HK-2 (cell line): Measurements from ENCODE around the gene PTPN1.
"Not testable (repeated sequence)": the region's sequence is repeated elsewhere in the genome, so short reads cannot be mapped to it uniquely, and the experiment has no call there.

ENCODE experiments used
- DNase-seq: peaks from one replicate; pipeline ENCODE4 v3.0.0-alpha.2; 2018; ENCODE audit not compliant: unreplicated experiment

Gene PTPN1

DNA sequence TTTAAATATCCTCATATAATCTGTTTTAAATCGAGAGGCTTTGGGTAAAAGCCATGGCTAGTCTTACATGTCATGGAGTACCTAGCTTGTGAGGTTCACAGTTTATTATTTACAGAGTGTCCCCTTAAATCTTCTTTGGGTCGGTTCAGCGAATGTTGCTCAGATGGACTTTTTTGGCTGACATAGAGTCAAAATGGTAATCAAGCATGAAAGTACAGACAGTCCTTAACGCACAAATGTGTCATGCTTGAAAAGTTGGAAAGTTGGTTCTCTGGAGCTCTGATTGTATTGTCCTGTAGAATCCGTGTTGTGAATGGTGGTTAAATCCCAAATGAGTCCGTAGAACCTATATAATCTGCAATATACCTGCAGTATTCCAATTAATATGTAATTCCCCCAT is 22.0 kb downstream of the PTPN1 start:
- DNase-seq = no peak

DNA sequence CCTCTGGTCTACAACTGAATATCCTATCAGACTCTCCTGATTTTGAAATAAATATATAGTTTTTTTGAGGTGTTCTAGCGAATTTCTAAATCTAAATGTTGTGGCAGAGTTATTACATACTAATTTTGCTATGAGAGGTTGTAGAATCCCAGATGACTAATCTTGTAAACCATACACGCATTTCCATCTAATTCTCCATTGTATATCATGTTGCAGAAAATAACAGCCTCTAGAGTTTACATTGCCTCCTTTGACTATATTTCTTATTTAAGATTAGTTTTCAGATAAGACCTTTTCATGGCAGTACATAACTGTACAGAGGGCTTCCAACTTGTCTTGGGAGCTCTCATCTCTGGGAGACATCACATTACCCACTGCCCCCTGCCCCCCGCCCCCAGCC is 22.9 kb downstream of the PTPN1 start:
- no peak for DNase-seq

DNA sequence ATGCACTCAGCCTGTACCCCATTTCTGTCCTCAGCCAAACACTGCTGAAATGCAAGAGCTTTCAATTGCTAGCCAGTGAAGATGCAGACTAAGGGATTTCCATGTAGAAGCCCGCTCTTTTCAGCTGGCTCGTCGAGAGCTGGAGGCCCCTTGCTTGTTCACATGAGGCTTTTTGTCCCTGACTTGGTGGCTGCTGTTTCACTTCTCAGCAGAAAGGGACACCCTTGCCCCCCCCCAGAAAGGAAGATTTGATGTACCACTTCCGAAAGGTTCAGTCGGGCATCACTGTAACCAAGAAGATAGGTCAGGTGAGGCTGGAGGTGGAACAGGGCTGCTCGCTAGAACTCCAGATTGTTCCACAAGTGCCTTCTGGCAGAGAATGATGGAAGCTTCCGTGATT is 23.3 kb downstream of the PTPN1 start:
- DNase-seq = no peak

DNA sequence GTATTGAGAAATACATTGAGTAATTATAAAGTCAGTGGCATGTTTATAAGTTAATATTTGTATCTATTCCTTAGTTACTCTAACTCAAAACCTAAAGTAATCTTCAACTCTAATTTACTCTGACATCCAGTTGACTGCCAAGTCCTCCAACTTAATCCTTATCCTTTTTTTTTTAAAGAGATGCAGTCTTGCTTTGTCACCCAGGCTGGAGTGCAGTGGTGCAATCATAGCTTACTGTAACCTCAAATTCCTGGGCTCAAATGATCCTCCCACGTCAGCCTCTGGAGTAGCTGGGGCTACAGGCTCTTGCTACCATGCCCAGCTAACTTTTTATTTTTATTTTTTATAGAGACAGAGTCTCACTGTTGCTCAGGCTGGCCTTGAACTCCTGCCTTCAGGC is 24.4 kb downstream of the PTPN1 start:
- DNase-seq = peak; percentile 54

DNA sequence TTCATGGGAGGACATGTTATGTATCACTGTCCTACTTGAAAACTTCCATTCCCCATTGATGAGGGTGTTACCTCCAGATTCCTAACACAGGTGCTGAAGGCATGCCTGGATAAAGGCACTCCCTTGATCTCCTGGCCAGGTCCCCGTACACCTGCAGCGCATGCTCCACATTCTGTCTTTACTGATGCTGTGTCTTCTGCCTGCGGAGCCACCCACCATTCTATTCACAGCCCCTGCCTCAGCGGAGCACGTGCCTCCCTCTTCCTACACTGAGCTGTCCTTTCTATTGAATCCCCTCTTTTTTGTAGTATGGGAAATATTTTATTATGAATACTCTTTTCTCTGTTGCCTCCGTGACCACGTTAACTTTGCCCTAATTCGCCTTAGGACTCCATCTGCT is 25.0 kb downstream of the PTPN1 start:
- no peak for DNase-seq

DNA sequence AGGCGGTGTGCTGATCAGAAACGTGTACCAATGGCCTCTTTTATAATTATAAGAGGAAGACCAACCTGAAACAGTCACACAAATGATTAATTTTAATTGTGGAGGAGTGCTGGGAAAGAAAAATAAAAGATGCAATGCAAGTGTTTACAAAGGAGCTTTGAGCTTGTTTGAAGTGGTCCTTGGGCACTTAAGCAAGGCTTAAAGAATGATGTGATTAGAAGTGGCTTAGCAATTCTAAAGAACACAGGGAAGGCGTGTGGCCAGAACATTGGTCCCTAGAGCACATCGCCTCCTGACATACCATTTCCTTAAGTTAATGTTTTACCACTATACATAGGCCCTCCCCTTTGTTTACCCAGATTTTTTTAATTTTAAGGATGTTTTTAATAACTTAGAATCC is 26.1 kb downstream of the PTPN1 start:
- no peak for DNase-seq

DNA sequence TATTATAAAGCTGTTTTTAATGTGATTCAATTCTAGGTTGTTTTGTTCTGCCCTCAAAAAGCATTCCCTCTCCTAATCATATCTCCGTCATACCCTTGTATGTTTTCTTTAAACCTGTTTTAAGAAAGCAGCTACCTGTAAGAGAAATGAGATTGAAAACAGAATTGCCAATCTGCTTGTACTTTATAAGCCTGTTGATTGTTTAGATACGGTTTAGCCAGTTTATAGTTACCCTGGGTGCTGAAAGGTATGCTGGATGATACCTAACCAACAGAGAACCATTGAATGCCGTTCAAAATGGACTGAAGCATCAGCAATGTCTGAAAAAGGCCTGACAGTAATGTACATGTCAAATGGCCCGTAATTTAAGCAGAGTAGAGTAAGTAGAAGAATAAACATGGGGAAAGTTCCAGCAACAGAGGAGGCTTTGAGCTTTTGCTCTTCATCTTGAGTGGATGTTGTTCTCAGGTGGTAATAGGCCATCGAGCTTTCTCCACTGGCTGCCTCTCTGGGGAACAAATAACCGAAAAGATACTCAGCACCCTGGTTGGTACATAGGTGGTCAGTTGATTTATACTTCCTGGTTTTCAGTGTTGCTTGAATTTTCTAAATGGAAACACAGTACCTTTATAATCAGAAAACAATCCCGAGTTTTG is 27.5 kb downstream of the PTPN1 start:
- no peak for DNase-seq

DNA sequence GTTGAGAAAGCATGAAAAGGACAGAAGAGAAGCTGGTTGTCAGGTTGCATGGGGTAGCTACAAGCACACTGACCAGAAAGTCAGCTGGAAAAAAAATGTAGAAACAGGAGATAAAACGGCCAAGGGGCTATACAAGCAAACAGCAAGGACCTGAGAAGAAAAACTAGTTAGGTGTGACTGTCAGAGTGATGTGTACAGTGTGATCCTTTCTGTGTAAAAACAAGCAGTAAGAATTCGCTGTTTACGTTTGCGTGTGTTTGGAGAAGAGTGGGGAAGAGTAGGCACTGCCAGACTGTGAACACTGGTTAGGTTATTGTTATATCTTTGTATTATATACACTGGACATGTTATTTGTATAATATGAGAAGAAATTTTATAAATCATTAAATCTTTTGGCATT is 28.1 kb downstream of the PTPN1 start:
- DNase-seq = no peak

DNA sequence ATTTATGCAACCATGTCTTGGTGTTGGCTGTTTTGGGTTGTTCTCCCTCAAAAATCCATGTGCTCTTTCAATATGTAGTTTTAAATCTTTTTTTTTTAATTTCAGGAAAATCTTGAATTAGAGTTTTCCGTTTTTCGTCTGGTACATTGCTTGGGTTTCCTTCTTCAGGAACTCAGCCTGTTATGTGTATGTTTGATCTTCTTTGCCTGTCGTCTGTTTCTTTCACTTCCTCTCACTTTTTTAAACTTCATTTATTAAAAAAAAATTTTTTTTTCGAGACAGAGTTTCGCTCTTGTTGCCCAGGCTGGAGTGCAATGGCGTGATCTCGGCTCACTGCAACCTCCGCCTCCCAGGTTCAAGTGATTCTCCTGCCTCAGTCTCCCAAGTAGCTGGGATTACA is 29.6 kb downstream of the PTPN1 start:
- DNase-seq = not testable (repeated sequence)

DNA sequence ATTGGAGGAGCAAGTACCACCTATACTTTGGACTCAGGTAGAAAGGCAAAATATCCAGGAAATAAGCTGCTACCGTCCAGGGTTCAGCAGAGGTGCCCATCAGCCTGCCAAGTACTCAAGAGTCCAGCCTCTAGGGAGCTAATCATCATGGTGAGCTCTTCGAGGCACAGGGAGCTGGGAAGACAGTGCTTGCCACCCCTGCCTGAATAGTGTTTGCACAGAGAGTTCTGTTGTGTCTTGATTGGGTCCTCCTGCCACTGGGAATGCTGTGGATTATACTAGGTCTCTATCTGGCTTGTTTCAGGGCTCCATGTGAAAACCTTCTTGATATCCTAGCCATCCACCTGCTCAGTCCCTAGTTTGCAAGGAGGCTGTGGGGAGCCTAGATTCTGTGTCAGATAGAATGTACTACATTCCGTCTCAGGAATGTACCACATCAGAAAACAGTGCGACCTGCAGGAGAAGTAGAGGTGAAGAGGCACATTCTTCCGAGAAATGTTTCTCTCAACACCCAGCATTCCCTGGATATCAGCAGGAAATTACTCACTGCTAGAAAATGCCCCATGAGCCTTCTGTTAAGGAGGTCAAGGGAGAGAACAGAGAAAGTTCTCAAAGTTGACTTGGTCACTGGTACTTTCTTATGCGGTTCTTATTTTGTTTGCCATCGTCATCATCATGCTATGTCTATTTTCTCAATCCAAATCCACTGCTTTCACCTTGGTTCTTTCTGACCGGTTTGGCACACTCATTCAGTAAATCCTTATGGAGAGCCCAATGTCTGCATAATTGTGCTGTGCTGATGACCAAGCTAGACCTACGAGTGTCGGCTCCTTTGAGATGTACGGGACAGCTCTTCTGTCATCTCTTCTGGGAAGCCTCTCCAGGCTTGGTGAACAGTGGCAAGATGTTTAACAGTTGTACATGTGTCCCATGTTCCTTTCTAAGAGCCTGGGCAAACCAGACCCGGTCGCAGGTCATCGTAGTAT is 30.7 kb downstream of the PTPN1 start:
- peak; percentile 77 for DNase-seq

DNA sequence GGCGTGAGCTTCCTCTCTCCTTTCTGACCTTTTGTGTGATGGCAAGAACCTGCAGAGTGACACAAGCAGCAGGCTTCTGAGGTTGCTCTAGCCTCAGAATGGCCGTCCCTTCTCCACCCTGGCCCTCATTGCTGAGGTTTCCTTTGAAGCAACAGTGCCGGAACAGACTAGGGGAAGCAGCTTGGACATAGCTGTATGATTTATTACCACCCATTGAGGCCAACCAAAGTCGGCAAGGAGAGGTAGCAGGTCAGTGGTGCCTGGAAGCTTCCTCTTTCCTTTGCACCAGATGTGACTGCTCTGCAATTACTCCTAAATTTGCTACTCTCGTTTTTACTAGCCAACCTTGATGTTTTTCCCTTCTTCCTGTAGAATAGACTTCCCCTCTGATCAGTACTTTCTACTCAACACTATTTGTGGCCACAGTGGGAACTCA is 31.4 kb downstream of the PTPN1 start:
- DNase-seq = no peak

DNA sequence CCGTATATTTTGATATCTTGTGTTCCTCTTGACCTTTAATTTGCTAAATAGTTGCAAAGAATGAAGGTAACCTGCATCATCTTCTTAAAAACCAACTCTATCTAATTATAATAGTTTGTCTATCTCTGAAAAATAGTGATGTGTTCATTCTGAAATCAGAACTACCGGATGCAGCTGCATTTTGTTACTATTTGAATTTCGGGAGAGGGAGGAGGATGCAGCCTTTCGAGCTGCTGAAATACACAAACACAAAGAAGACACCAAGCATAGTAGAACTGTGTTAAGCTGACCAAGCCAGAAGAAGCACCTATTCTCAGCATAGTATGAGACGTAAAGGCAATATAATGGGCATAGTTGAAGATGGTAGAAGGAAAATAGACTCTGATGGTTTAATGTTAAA is 33.1 kb downstream of the PTPN1 start:
- no peak for DNase-seq

DNA sequence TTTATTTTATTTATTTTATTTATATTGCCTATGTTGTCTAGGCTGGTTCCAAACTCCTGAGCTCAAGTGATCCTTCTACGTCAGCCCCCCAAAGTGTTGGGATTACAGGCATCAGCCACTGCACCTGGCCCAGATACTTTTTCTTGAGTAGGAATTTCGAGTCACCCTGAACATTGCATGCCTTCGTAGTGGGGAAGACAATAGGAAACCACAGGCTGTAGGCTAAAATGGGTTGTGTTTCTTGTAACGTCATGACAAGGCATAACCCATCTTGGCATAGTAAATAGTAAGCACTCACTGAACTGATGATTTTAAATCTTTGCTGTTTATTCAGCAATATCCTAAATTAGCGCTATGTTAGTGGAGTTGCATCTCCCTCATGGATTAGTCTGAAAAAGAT is 34.9 kb downstream of the PTPN1 start:
- no peak for DNase-seq

DNA sequence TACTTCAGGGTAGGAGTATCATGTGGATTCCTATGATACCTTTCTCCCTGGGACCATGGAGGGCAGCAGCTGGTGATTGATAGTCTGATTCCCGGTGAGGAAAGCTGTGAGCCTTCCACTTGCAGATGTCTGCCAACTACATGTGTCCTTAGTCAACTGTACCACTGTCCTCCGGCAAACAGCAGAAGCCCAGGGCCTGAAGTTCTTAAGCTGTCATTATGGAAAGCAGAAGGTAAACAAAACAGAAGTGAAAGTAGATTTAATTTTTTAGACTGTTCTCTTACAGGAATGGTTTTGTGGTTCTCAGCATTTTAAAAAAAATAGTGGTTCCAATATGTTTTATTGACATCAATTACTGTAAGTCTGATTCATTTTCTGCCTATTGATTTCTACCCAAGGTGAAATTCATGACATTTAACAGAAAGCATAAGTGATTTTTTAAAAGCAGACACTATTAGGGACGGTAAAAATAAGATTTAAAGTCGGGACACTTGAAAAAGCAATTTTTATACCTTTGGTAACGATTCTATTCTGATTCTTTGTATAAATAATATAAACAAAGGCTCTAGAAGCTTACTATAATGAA is 36.6 kb downstream of the PTPN1 start:
- DNase-seq = no peak

DNA sequence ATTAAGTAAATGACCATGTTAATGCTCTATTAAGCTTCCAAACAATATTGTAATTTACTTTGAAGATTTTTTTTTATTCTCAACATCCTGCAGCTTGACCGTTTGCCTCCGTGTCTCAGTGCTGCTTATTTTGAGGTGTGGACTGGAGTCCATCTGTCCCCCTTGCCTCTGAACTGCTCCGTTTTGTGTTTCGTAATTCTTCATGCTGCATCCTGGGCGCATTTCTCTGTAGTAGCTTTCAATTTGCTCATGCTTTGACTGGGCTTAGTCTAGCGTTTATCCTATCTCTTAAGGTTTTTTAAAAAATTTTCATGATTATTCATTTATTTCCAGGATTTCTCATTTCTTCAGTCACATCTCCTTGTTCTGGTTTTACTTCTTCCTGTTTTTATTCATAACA is 37.8 kb downstream of the PTPN1 start:
- no peak for DNase-seq

DNA sequence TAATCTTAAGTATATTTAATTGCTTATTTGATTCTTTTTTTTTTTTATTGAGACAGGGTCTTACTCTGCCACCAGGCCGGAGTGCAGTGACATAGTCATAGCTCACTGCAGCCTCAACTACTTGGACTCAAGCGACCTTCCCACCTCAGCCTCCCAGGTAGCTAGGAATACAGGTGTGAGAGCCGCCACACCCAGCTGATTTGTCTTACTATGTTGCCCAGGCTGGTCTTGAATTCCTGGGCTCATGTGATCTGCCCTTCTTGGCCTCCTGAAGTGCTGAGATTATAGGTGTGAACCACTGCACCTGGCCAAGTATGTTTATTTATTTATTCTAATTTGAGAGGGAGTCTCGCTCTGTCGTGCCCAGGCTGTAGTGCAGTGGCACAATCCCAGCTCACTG is 38.2 kb downstream of the PTPN1 start:
- no peak for DNase-seq

DNA sequence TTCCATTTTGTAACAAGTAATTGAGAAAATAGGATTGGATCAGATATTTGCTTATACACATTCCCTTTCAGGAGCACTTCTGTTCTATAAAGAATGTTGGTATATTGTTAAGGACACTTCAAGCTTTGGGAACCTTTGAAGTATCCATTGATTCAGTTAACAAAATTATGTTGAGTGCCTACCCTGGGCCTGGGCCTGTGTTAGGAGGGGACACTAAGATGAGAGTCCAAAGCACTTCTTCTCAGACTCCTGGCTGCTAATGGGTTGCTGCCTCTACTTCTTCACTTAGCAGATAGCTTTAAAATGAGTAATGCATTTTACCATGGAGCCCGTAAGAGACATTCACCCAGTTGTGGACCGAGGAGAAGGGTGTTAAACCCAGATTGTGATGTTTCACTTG is 40.3 kb downstream of the PTPN1 start:
- no peak for DNase-seq

DNA sequence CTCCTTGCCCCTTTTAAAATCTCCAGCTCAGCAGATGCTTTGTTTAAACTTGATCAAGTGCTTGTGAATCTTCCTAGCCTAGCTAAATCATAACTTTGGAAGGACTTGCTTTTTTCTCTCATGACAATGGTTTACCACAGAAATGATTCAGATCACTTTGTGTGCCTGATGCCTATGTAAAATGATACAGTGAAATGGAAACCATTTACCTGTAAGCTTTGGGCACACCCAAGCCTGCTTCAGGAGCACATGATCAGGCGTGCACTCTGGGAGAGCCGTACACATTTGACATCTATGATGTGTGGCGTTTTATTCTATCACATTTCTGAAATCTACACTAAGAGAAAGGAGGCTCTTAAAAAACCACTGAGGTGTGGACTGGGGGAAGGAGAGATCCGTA is 41.1 kb downstream of the PTPN1 start:
- DNase-seq = no peak

DNA sequence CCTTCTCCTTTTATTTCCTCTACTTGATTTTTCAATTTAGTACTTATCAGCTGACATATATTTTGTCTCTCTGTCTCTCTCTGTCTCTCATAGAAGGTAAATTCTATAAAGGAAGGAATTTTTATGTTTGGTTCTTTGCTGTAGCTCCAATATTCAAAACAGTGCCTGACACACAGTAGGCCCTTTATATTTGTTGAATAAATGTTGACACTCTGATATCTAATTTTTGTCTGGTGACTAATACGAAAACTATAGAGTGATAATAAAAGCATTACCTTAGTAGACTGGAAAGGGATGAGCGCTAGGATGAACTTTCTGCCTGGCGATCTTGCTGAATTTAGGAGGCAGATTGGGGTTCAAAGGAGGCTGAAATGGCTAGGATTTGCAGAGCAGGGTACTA is 42.8 kb downstream of the PTPN1 start:
- no peak for DNase-seq

DNA sequence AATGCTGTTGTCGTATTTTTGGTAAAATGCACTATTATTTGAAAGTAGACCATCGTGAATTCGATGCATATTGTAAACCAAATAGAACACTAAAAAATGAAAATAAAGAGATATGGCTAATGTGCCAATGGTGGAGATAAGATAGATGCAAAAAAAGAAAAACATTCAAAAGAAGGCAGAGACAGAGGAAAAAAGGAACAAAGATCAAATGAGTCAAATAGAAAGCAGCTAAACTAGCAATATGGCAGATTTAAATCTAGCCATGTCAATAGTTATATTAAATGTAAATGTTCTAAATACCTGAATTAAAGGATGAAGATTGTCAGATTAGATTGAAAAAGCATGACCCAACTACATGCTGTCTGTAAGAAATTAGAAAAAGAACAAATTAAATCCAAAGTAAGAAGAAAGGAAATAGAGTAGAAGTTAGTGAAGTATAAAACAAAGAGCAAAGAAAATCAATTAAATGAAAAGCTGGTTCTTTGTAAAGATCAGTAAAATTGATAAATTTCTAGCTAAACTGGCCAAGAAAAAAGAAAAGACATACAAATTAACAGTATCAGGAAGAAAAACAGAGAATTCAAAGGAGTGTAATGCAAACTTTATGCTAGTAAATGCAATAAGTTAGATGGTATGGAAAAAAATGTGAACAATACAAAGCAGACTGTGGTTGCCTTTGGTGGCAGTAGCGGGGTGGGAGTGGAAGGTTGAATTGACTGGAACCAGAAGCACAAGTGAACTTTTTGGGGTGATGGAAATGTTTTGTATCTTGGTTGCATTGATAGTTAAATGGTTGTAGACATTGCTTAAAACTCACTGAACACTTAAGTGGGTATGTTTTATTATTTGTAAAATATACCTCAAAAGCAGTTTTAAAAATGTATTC is 44.8 kb downstream of the PTPN1 start:
- DNase-seq = no peak

DNA sequence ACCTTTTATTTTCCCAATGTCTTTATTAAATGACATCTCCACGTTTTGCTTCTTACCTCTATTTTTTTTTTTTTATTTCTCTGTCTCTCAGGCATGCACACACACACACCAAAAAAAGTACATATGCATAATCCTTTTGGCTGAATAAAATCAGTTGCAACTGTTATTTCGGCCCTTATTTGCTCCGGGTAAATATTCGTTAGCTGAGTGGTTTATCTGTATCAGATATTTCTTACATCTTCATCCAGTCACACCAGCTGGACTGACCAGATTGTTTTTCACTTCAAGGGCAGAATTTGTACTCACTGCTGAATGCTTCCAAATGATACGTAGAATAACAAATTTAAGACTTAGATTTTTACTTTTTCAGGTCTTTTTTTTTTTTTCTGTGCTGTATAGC is 45.5 kb downstream of the PTPN1 start:
- no peak for DNase-seq
